Suppressor macrophage (primary cell): ENCODE results near the gene MAPK8IP2.

Source experiments
- DNase-seq, 4 experiments: peaks; one replicate each; pipeline ENCODE4 v3.0.0-alpha.2; 2020 to 2022

Gene MAPK8IP2

DNA sequence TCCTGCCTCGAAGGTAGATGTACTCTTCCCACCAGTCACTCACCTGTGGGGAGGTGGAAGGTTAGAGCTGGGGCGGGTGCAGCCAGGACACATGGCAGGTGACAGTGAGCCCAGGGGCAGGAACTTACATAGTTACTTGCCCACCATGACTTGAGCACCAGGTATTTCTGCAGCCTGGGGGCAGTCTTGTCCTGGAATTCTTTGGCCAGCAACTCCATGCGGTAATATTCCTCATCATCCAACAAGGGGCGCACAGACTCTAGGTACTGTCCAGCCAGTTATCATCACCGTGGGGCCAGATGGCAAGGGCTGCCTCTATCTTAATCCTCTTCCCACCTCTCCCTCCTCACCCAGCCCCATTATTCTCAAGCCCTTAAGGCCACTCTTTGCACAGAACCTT lies 24.5 kb upstream of the MAPK8IP2 start:
- DNase-seq = peak; percentile 9 to 29 (median 23)

- DNase-seq = peak; percentile 13 to 53 (median 22)
These were observed 23.5 kb upstream of the MAPK8IP2 start for GRCh38 chr22:50576806-50577696.

DNA sequence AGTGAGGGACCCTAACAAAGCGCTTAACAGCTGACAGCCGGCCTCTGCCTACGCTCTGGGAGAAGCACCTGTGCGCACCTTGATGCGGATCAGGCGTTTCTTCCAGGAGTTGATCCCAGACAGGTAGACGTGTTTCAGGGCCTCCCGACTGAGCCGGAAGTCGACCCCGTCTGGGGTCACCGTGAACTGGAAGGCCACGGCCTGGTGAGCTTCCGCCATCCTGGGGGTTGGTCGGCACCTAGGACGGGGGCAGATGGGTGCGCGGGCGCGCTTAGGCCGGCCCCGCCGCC lies 23.0 kb upstream of the MAPK8IP2 start:
- DNase-seq = no peak

DNA sequence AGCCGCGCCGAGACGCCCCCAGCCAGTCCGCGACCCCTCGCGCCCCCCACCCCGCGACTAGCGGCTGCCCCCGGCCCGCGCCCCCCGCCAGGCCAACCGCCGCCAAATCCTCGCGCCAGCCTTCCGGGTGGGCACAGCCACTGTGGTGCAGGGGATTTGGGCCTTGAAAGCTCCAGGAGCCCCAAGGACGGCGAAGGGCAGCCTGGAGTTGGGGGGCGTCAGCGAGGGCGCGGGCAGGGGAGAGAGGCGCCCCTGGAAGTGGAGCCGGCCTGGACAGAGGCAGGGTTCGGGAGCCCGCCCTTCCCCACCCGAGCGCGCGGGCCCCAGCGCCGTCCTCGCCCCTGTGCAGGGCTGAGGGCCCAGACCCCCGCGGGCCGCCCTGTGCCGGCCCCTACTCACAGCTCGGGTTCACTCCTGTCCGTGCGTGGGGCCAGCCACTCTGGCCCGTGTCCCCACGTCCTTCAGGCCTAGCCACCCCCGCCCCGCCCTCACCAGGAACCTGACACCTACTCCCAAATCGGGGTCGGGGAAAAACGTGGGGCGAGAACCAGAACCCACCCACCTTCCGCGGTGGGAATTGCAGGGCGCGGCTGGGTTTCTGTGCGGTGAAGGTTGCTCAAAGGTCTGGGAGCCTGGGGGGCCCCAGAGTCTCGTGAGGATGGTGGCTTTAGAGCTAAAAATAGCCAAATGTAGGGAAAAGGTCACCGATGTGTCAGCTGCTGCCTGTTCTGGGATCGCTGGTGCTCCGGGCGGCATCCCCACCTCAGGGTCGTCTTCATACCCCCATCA lies 22.4 kb upstream of the MAPK8IP2 start, which contains the start of gene CPT1B:
Gene CPT1B, minus strand, starts transcription at position 441 of the 789 bp plus-strand sequence. CDS start 512 bp downstream, outside the sequence.
- peak in 2 of 4 experiments; percentile 14 to 27 for DNase-seq

DNA sequence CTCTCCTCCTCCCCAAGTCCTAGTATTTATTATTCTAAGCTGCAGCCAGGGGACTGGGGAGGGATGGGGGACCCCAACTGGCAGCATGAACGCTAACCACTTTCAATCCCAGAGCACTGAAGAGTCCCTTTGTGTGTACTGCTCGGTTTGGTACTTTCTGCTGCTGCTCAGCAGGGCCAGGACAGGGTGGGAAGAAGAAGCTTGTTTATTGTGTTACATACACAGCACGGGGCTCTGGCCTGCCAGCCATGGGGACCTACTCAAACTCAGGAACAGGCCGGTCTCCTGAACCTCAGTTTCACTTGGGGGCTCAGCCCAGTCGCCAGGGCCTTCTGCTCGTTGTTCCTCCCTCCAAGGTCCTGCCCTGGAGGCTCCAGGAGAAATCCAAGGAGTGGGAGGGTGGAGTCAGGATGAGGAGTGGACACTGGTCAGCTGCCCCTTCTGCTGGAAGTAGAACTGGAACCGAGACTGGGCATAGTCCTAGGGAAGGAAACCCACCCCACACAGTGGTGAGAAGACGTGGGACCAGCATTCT lies 21.8 kb upstream of the MAPK8IP2 start:
- peak in 1 of 4 experiments; percentile 11 for DNase-seq

DNA sequence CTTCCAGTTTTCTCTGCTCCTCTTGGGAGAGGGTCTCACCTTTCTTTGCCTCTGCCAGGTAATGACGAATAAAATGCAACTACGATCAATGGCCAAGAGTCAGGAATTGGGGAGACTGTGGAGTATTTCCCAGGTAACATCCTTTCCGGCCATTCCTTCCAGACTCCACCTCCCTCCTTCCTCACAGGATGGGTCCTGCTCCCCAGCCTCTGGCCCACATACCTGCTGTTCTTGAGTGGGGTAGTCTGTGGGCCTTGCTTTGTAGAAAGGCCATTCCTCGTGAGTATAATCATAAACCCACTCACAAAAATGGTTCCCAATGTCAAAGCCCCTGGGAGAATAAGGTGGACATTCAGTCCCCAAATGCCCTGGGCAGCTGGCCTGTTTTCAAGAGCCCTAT lies 20.8 kb upstream of the MAPK8IP2 start:
- DNase-seq = no peak

- peak; percentile 35 to 51 (median 46) for DNase-seq
These were observed 19.3 kb upstream of the MAPK8IP2 start for GRCh38 chr22:50581031-50581949.

DNA sequence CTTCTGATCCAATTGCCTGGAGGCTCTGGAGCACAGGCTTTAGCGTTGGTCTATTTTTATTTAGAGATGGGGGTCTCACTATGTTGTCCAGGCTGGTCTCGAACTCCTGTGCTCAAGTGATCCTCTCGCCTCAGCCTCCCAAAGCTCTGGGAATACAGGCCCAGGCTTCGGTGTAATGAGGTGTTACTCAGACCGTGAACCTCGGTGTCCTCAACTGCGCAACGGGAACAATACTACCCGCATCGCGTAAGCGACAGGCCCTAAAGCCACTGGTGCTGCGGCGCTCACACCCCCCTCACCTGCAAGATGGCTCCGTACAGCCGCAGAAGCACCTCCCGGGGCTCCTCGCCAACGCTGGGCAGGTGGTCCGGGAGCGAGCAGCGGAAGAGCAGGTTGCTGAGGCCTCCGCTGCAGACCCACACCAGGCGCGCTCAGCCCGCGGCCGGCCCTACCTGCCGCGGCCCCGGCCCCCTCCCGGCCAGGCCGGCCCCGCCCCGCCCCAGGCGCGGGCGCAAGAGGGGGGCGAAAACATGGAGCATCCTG lies 18.6 kb upstream of the MAPK8IP2 start:
- DNase-seq = peak in 3 of 4 experiments; percentile 20 to 46 (median 21)

DNA sequence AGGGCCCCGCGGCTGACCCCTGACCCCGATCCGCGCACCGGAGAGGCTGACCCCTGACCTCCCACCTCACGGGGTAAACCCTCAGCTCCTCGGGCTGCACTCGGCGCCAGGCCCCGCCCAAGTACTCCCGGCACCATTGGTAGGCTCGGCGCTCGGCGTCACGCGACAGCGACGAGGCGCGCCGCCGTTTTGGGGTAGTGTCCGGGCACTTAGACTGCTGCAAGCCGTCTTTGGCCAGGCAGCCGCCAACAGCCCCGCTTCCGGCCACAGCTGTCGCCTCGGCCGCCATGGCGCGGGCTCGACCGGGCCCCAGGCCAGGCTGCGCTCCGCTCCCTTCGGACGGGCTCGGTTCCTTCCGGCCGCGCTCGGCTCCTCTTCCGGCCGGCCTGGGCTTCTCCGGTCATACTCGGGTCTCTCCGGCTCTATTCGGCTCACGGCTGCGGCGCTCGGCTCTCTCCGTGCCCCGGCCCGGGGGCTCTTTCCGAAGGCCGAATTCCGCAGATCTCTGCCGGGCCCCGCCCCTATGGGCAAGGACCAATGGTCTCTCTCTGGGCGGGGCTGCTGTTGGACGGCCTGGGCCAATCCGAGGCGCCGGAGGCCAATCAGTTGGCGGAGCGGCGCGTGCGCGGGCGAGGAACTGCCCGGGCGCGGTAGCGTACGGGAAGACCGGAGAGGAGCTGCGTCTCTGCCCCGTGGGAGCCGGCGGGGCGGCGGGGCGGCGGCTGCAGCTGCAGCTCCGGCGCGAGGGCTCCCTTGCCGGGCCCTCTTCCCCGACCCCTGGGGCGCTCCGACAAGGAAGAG lies 17.9 kb upstream of the MAPK8IP2 start, which contains the start of gene CHKB:
Gene CHKB, minus strand, starts transcription at position 357 of the 801 bp plus-strand sequence. Its CDS starts 68 bp downstream, at position 289.
- DNase-seq = peak; percentile 98 to 100 (median 99)

- DNase-seq = no peak
These were observed 17.2 kb upstream of the MAPK8IP2 start for GRCh38 chr22:50583294-50583861.

GRCh38 chr22:50584106-50585096 lies 16.2 kb upstream of the MAPK8IP2 start:
- no peak for DNase-seq

GRCh38 chr22:50585238-50585637 lies 15.4 kb upstream of the MAPK8IP2 start:
- DNase-seq = no peak

DNA sequence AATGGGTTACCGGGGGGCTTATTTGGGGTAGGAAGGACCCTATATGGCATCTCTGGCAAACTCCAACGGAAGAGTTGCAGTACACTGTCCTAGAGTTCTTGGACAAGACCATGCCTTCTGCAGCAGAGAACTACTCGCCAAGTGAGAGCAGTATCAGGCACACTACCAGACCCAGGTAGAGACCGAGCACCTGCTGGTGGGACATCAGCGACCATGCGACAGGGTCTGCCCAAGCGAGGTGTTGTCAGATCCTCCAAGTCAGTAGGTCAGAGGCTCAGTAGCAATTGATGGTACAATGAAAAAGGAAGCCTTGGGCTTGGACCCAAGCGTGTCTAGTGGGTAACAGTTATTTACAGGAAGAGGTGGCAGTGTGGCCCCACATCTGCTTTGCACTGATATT lies 14.8 kb upstream of the MAPK8IP2 start:
- DNase-seq = no peak

DNA sequence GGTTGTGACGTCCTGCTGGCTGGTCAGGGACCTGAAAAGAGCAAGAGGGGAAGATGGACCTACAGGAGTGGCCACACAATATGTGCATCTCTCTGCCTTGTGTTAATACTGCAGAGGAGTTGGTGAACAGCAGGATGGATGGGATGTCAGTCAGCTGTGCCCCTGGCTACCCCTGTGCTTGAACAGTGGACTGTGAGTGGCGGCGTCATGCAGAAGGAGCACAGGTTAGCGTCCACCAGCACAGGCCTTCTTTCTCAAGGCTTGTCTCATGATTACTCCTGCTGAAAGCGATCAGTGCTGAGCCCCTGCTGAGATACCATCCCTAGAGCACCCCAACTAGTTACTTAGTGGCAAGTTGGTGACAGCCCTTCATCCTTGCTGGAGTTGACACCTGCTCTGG lies 14.2 kb upstream of the MAPK8IP2 start:
- no peak for DNase-seq

GRCh38 chr22:50587407-50587806 lies 13.2 kb upstream of the MAPK8IP2 start:
- no peak for DNase-seq

- DNase-seq = no peak
These were observed 5.4 kb upstream of the MAPK8IP2 start for GRCh38 chr22:50595189-50595588.

- no peak for DNase-seq
These were observed 3.5 kb upstream of the MAPK8IP2 start for GRCh38 chr22:50597097-50597496.

GRCh38 chr22:50599816-50600455 lies 657 bp upstream of the MAPK8IP2 start:
- peak; percentile 50 to 78 (median 61) for DNase-seq
